ENCODE data around the gene PVR.
A peak's percentile ranks its signal among the peaks of the same experiment; 100 is the strongest.
"Not testable (repeated sequence)": the region's sequence is repeated elsewhere in the genome, so short reads cannot be mapped to it uniquely, and the experiment has no call there.

PVR gene

DNA sequence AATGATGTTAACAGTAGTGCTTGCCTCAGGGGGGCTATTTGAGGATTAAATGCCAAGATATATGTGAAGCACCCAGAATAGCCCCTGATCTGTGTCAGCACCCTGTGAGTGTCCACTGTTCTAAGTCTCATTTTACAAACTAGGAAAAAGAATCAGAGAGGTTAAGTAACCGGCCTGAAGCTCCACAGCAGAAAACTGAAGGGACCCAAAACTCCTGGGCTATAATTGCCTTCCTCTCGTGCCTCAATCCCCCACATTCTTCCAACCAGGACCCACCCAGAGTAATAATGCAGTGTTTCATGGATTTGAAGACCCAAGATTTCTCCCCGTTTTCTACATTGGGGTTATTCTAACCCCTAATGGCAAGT, 2.3 kb downstream of the PVR start:
- DNase-seq, result no peak

GRCh38 chr19:44647144-44647543, 3.4 kb downstream of the PVR start:
- no peak for DNase-seq

GRCh38 chr19:44648631-44649251, 5.0 kb downstream of the PVR start:
- DNase-seq, result no peak

DNA sequence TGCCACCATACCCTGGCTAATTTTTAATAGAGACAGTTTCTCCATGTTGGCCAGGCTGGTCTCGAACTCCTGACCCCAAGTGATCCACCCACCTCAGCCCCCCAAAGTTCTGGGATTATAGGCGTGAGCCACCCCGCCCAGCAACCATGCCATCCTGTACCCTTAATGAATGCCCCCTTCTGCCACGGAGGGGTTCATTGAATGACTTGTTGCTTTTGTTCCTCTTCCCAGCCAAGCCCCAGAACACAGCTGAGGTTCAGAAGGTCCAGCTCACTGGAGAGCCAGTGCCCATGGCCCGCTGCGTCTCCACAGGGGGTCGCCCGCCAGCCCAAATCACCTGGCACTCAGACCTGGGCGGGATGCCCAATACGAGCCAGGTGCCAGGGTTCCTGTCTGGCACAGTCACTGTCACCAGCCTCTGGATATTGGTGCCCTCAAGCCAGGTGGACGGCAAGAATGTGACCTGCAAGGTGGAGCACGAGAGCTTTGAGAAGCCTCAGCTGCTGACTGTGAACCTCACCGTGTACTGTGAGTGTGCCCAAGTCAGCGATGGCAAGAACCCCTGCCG, 6.0 kb downstream of the PVR start:
- no peak for DNase-seq

DNA sequence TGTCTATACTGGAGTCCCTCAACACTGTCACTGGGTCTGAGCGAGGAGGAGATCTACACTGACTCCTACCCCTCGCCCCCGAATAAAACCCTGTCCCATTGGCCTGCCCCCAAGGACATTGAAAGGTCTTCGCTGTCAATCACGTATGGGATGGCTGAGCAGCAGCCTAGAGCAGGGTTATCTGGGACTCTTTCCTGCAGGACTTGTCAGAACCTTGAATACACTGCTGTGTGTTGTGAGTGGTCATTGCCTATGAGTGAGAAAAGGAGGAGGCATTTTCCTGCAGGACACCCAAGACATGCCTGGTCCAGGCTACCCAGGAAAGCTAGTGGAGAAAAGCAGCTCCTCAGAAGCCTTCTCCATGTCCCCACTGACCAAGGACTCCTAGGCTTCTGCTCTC, 9.6 kb downstream of the PVR start:
- no peak for DNase-seq

DNA sequence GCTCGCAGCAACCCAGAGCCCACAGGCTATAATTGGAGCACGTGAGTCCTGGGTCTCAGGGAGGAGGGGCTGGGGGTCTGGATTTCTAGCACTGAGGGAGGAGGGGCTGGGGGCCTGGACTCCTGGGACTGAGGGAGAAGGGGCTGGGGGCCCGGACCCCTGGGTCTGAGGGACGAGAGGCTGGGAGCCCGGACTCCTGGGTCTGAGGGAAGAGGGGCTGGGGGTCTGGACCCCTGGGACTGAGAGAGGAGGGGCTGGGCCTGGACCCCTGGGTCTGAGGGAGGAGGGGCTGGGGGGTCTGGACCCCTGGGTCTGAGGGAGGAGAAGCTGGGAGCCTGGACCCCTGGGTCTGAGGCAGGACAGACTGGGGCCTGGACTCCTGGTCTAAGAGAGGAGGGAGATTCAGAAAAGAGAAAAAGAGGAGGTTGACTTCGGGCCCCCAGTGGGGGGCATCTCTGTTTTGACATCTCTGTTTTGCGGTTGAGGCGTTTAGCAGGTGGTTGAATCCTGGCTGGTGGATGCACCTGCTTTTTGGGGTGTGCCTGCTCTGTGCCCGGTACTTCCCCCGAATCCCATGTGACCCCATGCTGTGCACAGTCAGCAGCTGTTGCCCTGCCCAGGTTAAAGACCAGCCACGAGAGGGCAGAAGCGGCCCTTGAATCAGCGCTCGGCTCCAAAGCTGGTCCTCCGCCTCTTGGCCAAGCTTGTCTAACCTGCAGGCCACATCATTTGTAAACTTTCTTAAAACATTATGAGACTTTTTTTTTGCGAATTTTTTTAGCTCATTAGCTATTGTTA, 10.5 kb downstream of the PVR start:
- DNase-seq, result peak; percentile 81

DNA sequence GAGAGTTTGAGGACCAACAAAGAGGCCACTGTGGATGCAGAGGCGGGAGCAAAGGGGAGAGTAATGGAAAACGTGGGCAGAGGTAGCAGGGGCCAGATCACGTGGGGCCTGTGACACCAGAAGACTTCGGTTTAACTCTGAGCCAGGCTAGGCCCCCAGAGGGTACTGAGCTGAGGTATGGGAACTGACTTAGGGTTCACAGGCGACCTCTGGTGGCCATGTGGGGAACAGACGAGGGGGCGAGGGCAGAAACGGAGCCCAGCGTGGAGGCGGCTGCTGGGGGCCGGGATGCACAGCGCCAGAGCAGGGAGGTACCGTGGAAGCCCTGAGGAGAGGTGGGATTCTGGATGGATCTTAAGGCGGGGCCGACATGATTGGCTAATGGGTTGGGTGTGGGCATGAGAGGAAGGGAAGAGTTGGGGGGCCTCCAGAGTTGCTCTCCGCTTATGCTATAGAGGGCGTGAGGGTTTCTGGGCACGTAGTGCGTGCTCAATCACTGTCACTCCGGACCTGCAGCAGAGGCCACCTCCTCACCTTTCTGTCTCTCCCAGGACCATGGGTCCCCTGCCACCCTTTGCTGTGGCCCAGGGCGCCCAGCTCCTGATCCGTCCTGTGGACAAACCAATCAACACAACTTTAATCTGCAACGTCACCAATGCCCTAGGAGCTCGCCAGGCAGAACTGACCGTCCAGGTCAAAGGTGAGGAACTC, 13.7 kb downstream of the PVR start:
- peak; percentile 74 for DNase-seq

DNA sequence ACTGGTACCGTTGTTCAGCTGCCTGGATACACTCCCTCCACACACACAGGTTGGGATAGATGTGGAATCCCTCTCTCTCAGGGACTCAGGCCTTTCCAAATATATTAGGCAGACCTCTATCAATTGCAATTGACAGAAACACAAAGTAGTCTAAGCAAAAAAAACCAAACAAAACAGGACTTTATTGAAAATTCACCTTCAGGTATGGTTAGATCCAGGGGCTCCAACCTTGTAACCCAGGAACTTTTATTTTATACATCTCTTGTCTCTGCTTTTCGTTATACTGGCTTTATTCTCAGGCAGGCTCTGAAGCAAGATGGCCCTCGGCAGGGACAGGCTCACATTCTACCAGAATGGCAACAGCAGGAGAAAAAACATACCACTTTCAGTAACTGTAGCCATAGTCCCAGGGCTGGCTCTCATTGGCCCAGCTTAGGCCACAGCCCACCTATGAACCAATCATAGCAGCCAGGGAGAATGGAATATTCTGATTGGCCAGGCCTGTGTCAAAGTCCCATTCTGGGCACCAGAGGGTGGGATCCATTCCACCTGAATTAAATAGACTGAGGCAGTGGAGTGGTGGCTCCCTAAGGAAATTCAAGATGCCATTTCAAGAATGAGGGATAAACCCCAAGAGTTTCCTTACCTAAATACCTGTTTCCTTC, 14.5 kb downstream of the PVR start:
- DNase-seq, result no peak

- no peak for DNase-seq
Observed at GRCh38 chr19:44660081-44660480, 16.4 kb downstream of the PVR start.

- no peak for DNase-seq
Observed at GRCh38 chr19:44661205-44661604, 17.5 kb downstream of the PVR start.

- DNase-seq, result no peak
Observed at GRCh38 chr19:44661904-44662303, 18.2 kb downstream of the PVR start.

DNA sequence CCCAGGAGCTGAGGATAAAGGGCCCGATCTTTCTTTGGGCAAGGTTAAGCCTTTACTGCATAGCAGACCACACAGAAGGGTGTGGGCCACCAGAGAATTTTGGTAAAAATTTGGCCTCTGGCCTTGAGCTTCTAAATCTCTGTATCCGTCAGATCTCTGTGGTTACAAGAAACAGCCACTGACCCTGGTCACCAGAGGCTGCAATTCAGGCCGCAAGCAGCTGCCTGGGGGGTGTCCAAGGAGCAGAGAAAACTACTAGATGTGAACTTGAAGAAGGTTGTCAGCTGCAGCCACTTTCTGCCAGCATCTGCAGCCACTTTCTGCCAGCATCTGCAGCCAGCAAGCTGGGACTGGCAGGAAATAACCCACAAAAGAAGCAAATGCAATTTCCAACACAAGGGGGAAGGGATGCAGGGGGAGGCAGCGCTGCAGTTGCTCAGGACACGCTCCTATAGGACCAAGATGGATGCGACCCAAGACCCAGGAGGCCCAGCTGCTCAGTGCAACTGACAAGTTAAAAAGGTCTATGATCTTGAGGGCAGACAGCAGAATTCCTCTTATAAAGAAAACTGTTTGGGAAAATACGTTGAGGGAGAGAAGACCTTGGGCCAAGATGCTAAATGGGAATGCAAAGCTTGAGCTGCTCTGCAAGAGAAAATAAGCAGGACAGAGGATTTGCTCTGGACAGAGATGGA, 19.1 kb downstream of the PVR start:
- no peak for DNase-seq

DNA sequence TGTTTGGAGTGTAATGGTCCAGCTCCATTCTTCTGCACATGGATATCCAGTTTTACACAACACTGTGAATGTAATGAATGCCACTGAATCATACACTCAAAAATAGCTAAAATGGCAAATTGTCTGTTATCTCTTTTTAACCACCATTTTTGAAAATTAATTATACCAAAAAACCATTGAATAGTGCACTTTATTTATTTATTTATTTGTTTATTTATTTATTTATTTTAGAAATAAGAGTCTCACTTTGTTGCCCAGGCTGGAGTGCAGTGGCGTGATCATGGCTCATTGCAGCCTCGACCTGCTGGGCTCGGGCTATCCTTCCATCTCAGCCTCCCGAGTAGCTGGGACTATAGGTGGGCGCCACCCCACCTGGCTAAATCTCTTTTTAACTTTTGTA, 20.3 kb downstream of the PVR start:
- no peak for DNase-seq

- no peak for DNase-seq
Observed at GRCh38 chr19:44664976-44665375, 21.3 kb downstream of the PVR start.

DNA sequence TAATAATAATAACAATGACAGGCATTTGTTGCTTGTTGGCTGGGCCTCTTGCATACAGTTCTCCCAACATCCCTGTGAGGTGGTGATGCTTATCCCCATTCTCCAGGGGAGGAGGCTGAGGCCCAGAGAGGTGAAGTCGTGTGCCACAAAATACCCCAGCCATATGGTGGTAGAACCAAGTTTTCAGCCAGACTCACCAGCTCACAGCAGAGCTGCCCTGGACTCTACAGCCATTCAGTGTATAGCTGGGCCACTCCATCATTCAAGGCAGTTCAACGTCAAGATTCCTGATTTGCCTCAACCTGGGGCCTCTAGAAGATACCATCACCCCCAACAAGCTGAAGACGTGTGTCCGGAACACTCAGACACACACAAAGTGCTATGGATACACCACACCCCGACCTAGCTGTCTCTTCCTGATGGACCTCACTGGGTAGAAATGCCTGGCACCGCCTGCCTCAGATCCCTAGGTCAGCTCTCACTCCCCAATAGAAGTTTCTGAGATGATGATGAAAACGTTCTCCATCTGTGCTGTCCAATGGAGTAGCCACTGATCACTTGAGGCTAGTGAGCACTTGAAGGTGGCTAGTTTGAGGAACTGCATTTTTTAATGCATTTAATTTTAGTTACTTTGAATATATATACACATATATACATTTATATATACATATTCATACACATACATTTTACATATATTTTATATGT, 23.3 kb downstream of the PVR start:
- DNase-seq, result no peak

- no peak for DNase-seq
Observed at GRCh38 chr19:44668985-44669764, 25.5 kb downstream of the PVR start.

GRCh38 chr19:44670027-44670426, 26.3 kb downstream of the PVR start:
- DNase-seq, result not testable (repeated sequence)

DNA sequence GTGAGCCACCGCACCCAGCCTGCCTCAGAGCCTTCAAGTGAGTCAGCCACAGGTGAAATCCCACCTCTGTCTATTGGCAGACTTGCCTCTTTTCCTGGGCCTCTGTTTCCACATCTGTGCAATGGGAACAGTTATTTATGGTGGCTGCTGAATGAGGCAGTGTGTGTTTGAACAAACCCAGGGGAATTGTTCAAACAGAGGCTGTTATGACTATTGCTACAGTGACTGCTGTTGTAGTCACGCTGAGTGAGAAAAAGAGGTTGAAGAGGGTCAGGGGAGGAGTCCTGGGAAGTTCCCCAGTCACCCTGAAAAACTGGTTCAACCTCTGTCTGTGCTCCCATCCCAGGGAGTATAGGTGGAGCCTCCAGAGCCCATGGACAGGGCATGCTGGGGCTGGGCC, 27.7 kb downstream of the PVR start, which contains the start of gene CEACAM19:
Gene CEACAM19 (plus strand): TSS at position 83 of the 400 bp plus-strand sequence. CDS start 450 bp downstream, outside the sequence.
- DNase-seq, result no peak

GRCh38 chr19:44672226-44672625, 28.5 kb downstream of the PVR start:
- DNase-seq, result no peak

DNA sequence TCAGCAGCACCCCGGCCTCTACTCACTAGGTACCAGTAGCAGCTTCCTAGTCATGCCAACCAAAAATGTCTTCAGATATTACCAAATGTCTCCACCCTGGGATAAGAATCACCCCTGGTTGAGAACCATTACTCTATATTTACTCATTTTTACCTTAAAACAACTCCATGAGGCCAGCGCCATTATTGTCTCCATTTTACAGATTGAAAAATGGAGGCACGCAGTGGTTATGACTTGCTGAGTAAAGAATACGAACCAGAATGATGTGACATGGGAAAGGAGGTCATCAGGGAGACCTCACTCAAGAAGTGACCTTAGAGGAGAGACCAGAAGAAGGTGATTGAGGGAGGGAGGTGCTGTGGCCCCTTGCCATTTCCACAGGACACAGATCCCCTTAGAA, 29.8 kb downstream of the PVR start:
- no peak for DNase-seq

DNA sequence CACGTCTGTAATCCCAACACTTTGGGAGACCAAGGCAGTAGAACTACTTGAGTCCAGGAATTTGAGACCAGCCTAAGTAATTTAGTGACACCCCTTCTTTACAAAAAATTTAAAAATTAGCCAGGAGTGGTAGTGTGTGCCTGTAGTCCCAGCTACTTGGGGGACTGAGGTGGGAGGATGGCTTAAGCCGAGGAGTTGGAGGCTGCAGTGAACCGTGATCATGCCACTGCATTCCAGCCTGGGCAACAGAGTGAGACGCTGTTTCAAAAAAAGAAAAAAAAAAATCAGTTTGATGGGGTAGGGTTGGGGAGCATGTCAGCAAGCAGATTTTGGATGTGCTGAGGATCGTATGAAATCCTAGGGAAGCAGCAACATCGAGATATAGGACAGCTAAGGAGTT, 31.8 kb downstream of the PVR start:
- DNase-seq, result no peak

Measured in stimulated activated CD4-positive, alpha-beta T cell treated with anti-CD3 and anti-CD28 coated beads, Interleukin-1b, Interleukin-23, amount 100 ng/mL, for 48 hours (primary cell).